Thoracic aorta endothelial cell (primary cell): ENCODE data around the gene KLRF1. TPM values are rescaled to one million over a fixed set of nuclear protein-coding genes. Genes with fewer than 3 reads are reported as not detected.

Source experiments
- total RNA-seq: library from RNA; depleted of rRNA; stranded (reverse); fragments of >200 nt; gene quantifications from 2 replicates; pipeline ENCODE4 v1.2.3, GENCODE V29; 2012

KLRF1 gene
- 0.27 TPM in 1 of 2 replicates, not detected in the other for total RNA-seq

DNA sequence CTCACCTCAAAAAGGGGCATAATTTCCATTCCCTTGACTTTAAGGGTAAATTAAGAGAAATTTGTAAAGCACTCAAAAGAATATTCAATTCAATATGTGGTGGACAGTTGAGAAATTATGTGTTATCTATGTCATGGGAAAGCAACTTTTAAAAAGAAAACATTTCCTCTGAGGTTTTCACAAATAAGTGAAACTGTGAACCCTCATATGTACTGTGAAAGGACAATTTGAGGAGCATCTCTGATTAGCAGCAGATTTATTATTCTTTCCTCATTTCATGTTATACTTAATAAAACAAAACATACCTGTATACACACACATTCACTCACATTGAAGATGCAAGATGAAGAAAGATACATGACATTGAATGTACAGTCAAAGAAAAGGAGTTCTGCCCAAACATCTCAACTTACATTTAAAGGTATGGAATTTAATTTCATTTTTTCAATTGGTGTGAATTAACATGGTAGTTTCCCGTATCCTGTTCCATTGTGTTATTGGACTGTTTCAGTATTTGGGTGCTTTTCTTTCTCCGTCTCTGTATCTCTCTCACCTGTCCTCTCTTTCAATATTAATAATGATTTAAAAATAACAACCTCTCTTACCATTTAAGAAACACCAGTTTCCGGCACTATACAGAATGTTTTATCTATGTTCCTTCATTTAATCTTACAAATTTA is at the start of gene KLRF1:
TSS of gene KLRF1 (plus strand) at position 273 of the 680 bp plus-strand sequence. CDS start at position 337, 64 bp downstream.

DNA sequence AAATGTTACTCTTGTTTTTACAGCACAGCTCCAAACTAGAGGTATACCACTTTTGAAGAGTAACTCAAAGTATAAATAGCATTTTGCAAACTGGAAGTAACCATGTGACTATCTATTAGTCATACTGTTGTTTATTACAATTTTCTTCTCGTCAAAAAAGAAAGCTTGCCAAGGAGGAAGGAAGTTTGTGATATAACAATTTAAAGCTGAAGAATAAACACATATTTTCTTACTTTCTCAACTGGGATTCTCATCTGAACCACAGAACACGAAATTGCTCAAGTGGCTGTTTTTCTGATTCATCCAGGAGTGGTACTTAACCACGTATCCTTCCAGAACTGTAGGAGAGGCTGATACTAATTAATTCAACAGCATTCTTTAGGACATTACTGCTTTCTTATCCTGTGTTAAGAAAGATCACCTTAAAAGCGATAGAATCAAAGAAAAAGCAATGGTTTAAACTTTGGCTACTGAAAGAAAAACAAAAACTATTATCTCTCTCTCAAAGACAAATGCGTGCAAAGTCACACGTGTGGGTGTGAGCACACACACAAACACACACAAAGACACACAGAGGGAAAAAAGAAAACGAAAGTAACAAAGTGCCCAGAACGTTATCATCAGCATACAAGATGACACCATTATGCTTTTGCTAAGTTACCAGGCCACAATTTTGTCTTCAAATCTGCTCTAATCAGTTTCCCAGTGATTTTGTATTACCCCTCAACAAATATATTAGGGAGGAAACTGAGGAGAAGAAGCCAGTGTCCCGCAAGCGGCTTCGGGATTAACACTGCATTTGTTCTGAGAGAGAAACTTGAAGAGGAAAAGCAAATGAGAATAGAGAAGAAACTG is 42.3 kb downstream of the KLRF1 start, which contains the start of gene CLEC2B:
TSS of gene CLEC2B (minus strand) at position 48 of the 855 bp plus-strand sequence.

DNA sequence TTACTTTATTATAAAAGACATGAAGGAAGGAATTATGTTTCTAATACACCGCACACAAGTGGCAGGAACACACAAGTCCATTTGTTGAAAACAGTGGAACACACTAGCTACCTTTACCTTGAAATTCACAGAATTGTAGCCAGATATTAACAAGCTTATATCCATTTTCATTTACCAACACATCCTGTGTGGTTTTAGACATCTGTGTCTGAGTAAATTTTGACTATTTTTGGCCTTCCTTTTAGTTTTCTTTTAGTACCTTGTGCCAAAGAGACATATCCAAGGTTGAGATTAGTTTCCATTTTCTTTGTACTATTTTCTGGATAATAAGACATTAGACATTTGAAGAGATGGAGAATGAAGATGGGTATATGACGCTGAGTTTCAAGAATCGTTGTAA is 54.0 kb downstream of the KLRF1 start, which contains the start of gene KLRF2:
TSS of gene KLRF2 (plus strand) at position 244 of the 400 bp plus-strand sequence. CDS start at position 351, 107 bp downstream.

Other genes starting within 250 kb of the KLRF1 start
- gene KLRB1, start 219.6 kb upstream of the KLRF1 start, total RNA-seq, result not detected in 2 replicates
- gene CLEC2D, start 157.8 kb upstream of the KLRF1 start, total RNA-seq, result 3.5 TPM in 2 replicates
- gene CLECL1, start 94.4 kb upstream of the KLRF1 start, total RNA-seq, result not detected in 2 replicates
- 0.29 and 0.53 TPM in 2 replicates for gene CD69, start 66.6 kb upstream of the KLRF1 start, total RNA-seq
- 24.6 and 79.1 TPM in 2 replicates for gene CLEC2B, start 41.9 kb downstream of the KLRF1 start, total RNA-seq
- not detected in 2 replicates for gene KLRF2, start 54.0 kb downstream of the KLRF1 start, total RNA-seq
- gene CLEC2A, start 104.9 kb downstream of the KLRF1 start, total RNA-seq, result not detected in 2 replicates
- gene CLEC12A, start 143.9 kb downstream of the KLRF1 start, total RNA-seq, result not detected in 2 replicates
- gene CLEC1B, start 171.6 kb downstream of the KLRF1 start, total RNA-seq, result not detected in 2 replicates
- 0.29 and 0.66 TPM in 2 replicates for gene CLEC12B, start 183.1 kb downstream of the KLRF1 start, total RNA-seq
- gene CLEC9A, start 203.2 kb downstream of the KLRF1 start, total RNA-seq, result not detected in 2 replicates